DMS 273 (cell line): ENCODE measurements around the gene COL4A2.
"Not testable (repeated sequence)": the region's sequence is repeated elsewhere in the genome, so short reads cannot be mapped to it uniquely, and the experiment has no call there.

ENCODE experiments used
- DNase-seq: peaks from one replicate; lab custom pipeline; 2025; ENCODE audit not compliant: unreplicated experiment; lab: John Stamatoyannopoulos, UW

The COL4A2 gene

GRCh38 chr13:110524541-110525257 lies 217.6 kb downstream of the COL4A2 start:
- peak; percentile 60 for DNase-seq

DNA sequence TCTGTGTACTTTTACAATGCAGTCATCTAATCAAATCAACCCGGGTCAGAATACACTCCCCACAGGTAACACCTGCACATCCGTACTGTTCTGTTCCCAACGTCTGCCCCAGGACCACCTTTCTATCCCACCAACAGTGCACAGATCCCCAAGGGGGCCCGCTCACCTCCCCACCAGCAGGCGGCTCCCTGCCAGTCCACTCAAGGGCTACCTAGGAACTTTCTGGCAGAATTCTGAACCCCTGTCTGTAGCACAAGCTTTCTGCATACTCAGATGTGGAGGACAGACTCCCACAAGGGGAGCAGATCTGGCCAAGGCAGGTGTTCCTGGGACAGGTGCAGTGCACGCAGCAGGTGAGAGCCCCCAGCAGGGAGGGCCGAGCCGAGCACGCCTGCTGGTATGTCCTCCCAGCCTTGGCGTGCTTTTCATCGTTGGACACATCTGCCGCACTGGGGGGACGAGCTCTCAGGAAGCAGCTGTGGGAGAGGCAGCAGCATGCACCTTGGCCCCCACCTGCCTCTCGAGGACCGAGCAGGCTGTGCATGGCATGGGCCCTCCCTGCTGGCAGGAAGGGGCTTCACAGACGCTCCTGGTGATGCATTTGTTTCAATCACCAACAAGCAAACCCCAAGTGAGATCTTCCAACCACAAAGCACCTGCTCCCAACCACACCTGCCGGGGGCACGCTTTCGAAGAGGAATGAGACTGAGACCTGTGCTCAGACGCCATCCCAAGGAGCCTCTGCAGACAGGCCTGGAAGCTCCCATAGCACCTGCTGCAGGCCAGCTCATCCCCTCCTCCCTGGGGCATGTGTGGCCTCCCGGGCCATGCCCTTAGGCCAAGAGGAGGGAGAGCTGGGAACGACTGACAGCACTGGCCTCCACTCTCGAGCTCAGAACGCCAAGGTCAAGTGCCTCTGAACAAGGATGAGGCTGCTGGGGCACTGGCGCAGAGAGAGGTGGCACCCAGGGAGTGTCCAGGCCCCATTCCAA lies 218.5 kb downstream of the COL4A2 start:
- DNase-seq, result peak; percentile 18

GRCh38 chr13:110528371-110528770 lies 221.3 kb downstream of the COL4A2 start:
- no peak for DNase-seq

- no peak for DNase-seq
Observed at GRCh38 chr13:110528911-110529310, 221.8 kb downstream of the COL4A2 start.

GRCh38 chr13:110529522-110530311 lies 222.6 kb downstream of the COL4A2 start:
- DNase-seq, result no peak

DNA sequence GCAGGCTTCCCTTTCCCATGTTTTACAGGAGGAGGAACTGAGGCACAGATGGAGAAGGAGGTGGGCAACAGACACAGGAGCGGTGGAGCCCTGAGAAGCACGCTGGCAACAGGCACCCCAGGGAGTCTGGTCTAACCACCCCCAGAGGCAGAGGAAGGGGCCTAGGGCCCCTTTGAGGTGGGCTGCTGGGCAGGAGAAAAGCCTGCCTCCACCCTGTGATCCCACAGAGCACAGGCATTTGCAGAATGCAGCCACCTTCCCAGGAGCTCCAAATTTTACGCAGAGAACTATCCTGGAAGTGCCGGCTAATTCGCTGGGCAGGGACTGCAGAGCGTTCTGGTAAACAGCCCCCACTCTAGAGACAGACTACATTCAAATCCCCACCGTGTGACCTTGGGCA lies 224.0 kb downstream of the COL4A2 start:
- DNase-seq, result no peak

DNA sequence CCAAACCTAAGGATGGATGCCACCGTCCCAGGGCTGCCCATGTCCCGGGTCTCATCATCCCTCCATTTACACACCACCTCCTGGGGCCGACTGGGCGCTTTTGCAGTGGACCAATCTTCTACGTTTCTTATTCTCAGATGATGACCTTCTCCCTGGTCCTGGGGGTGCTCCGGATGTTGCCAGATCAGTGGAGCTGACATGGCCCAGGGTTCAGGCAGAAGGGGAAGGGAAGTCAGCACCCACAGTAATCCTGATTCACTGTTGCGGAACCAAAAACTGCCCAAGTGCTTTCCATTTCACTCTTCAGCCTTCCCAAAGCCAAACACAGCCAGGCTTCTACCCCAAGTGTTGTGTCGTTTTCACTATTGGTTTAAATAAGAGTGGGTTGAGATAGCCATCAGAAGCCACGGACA lies 224.6 kb downstream of the COL4A2 start:
- DNase-seq, result no peak

DNA sequence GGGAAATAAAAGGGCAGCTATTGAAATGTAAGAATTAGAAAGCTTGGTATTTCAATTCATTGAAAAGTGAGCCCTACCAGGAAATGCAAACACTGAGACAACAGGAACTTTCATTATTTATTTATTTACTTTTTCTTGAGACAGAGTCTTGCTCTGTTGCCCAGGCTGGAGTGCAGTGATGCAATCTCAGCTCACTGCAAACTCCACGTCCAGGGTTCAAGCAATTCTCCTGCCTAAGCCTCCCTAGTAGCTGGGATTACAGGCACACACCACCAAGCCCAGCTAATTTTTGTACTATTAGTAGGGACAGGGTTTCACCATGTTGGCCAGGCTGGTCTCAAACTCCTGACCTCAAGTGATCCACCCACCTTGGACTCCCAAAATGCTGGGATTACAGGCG lies 225.2 kb downstream of the COL4A2 start:
- DNase-seq, result not testable (repeated sequence)

DNA sequence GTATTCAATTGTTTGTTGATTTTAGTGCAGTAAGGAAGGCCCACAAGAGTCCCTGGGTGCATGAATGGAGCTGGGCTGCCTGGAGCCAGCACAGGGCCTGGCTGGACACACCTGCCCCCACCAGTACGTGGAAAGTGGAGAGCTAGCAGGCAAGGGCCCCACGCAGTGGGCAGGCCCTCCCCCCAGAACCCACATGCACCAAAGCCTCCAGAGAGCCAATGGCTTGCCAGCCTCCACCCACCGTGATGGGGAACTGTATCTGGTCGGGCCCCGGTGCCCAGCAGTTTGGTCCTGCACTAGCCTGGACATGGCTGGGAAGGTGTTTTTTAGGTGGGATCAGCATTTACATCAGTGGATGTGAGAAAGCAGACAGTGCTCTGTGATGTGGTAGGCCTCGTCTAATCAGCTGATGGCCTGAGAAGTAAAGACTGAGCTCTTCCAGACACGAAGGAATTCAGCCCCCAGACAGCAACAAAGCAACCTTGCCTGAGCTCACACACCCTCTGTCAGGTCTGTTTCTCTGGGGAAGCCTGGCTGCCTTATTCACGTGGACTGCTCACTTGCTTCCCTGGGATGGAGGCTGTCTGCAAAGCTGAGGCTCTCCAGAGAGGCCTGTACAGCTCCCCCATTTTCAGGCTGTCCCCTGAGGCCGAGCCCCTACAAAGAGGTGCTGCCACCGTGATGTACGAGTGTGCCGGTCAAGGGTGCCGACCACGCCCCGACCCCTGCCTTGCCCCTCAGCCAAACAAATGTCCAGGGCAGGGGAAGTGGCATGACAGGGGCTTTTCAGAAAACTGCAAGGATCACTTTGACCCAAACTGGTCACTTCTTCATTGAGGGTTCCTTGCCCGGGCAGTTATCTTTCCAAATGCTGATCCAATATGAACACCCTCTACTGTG lies 226.9 kb downstream of the COL4A2 start:
- DNase-seq, result no peak

GRCh38 chr13:110535526-110535925 lies 228.4 kb downstream of the COL4A2 start:
- DNase-seq, result no peak

GRCh38 chr13:110536006-110536693 lies 229.1 kb downstream of the COL4A2 start:
- no peak for DNase-seq

DNA sequence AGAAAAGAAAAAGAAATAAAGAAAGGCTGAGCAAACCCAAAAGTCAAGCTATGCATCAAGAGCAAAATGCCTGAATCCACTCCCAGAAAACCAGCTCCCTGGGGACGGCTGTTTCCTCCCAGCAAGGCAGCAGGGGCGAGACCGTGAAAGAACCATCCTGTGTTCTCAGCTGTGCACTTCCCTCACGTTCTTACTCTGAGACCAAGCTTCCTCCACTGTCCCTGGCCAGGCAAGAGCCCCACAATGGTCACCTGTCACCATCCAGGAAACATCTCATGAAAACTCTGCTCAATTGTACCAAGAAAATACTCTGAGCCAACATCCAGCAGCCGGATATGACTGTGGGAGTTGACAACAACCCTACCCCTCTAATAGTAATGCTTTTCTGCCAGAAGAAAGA lies 231.5 kb downstream of the COL4A2 start:
- no peak for DNase-seq

DNA sequence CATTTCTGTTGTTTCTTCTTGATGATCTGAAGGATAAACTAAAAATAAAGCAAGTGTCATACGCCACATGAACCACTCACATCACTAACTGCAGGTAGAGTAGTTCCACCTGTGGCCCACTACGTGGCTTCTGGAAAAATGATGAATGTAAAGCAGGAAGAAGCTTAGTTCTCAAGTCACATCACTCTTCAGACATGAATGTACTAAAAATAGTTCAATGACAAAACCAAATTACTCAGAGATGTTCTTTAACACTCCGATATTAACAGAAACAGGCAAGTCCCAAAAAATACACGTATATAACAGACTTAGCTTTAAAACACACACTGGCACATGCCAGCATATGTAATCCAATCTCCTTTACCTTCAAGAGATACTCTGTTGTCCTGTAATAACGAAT lies 232.8 kb downstream of the COL4A2 start:
- no peak for DNase-seq

- DNase-seq, result no peak
Observed at GRCh38 chr13:110540871-110541525, 233.9 kb downstream of the COL4A2 start.

- DNase-seq, result no peak
Observed at GRCh38 chr13:110541526-110541920, 234.4 kb downstream of the COL4A2 start.

DNA sequence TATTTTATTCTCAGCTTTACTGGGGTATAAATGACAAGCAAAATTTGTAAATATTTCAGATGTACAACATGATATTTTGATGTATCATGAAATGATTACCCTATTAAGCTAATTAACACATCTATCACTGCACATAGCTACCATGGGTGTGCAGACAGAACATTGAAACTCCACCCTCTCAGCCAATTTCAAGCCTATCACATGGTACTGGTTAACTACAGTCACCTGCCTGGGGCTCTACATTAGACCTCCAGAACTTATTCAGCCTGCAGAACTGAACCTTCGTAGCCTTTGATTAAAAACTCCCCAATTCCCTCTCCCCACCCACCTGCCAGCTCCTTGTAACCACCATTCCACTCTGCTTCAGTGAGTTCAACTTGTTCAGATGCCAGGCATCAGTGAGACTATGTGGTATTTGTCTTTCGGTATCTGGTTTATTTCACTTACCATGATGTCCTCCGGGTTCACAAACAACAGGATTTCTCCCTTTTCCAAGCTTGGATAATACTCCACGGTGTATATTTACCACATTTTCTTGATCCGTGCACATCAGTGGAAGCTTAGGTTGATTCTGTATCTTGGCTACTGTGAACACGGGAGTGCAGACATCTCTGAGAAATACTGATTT lies 235.2 kb downstream of the COL4A2 start:
- no peak for DNase-seq

GRCh38 chr13:110546378-110546777 lies 239.3 kb downstream of the COL4A2 start:
- no peak for DNase-seq

GRCh38 chr13:110546926-110547325 lies 239.8 kb downstream of the COL4A2 start:
- no peak for DNase-seq
